Right lung (tissue), 5 donors: ENCODE data around the gene TOMM20. TPM values are rescaled to one million over a fixed set of nuclear protein-coding genes. Genes with fewer than 3 reads are reported as not detected.

Experiments used
- DNase-seq, 2 donors: peaks; one replicate each; pipeline ENCODE4 v3.0.0-alpha.2; 2013
- polyA plus RNA-seq, 5 donors: library from polyadenylated mRNA; unstranded; fragments of 120-200 nt; gene quantifications; one replicate each; pipeline versions ENCODE4 v1.2.1 to v1.2.3, GENCODE V29; 2013; ENCODE audit warnings: inconsistent platforms in 1 of 5, low replicate concordance in 1 of 5; ENCODE audit not compliant: insufficient read length in 5 of 5, insufficient read depth in 1 of 5

Gene TOMM20
- polyA plus RNA-seq, 5 donors = 160 to 195 (median 194) TPM

DNA sequence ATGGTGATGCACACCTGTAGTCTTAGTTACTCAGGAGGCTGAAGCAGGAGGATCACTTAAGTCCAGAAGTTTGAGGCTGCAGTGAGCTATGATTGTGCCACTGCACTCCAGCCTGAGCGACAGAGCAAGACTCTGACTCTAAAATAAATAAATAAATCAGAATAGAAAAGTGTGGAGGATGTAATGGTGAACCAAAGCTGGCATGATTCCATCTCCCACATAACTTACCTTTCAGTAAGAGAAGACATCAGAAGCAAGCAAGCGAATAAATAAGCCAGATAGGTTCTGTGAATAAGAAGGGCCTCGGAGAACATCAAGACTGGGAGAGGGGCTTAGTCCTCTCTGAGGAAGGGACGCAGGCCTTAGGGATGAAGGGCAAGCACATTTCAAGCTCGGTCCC lies 59.5 kb downstream of the TOMM20 start:
- no peak for DNase-seq

DNA sequence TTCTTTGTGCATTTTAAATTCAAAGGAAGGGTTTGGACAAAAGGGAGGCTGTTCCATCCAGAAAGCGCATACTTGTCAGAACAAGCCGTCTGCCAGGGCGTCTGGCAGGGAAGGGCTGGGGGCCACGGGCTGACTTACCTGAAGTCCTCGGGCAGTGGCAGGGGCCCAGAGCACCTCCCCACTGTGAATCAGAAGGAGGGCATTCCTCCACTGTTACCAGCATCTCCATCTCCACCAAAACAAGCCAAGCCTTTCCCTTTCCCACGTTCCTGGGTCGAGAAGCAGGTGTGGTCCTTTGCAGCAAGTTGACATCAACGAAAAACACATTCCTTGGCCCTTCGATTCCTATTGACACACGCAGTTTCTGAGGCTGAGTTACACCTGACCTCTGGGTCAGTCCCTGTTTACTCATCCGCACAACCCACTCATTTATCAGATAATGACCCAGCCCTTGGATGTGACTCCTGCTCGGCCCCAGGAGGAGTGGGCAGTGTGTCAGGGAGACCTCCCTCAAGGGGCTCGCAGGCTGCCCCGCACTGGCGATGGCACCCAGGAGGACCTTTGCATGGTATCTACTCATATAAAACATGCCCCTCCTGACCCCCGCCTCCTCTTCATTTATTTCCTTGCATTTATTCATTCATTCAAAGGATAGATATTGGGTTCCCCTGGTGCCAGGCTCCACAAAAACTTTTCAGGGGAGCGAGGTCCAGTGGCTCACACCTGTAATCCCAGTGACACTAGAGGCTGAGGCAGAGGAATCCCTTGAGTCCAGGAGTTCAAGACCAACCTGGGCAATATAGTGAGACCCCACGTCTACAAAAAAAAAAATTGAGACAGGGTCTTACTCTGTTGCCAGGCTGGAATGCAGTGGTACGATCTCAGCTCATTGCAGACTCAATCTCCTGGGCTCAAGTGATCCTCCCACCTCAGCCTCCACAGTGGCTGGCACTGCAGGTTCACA lies 60.2 kb downstream of the TOMM20 start:
- DNase-seq = no peak

DNA sequence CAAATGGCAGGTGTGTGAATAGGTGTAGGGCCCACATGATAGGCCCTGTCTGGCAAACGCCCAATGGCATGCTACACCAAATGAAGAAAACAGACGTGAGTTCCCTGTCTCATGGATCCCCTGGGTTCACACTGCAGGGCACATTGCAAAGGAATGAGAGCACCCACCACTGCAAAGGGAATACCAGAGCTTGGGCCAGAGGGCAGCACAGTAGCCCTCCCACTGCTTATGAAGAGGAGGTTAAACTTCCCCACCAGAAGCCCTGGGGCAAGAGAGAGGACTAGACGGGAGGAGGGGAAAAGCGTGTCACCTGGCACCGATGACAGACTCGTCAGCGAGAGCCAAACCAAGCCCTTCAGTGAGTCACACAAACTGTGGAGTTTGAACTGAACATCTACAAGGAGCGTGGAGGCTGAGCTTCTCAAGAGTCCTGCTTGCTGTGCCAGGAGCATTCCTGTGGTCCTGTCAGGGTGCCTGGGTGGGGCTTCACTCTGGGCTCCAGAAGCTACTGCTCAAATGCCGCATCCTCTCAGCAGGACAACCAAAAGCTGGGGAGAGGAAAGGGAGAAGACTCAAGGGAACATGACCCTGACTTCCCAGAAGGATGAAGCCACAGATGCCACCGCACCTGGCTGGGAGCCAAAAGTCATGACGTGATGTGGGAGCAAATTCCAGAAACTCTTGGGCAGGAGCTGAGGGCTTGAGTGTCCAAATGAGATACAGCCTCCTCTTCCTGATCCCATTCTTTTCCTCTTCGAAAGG lies 61.1 kb downstream of the TOMM20 start:
- DNase-seq = peak in 1 of 2 donors; percentile 33

DNA sequence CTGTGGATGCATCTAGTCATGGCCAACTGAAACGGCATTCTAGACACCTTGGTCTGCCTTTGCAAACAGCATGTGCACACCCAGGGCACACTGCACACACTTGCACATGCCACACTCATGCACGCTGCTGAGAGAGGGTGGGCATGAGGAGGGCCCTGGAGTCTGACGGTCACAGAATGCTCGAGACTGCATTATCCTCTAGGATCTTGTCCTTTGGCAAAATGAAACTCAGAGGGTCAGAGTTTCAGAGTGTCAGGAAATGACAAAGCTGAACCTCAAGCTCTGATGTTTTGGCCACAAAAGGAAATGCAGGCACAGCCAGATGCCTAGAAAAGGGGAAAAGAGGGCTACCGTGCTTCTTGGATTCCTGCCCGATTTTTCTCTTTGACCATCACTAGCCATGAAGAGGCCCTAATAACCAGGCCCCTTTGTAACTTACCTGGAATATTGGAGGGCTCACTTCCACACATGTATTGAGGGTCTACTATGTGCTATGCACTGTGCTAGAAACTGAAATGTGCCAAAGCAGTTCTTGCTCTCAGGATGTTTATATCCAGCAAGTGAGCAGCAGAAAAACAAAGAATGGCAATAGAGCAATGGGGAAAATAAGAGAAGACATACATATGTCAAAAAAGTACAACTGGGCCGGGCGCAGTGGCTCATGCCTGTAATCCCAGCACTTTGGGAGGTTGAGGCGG lies 65.4 kb downstream of the TOMM20 start:
- no peak for DNase-seq

GRCh38 chr1:235060607-235061470 lies 67.8 kb downstream of the TOMM20 start:
- no peak for DNase-seq

Other genes starting within 250 kb of the TOMM20 start
- 10 to 100 TPM; 64.5 to 81.8 (median 73.8) TPM for gene RBM34, start 32.4 kb upstream of the TOMM20 start, polyA plus RNA-seq
- 10 to 100 TPM; 30.8 to 56.4 (median 53.5) TPM for gene ARID4B, start 199.3 kb upstream of the TOMM20 start, polyA plus RNA-seq
- gene GGPS1, start 199.7 kb upstream of the TOMM20 start, polyA plus RNA-seq = 10 to 100 TPM; 43.7 to 58.9 (median 51.0) TPM
- 10 to 100 TPM; 49.0 to 65.1 (median 55.2) TPM for gene TBCE, start 238.6 kb upstream of the TOMM20 start, polyA plus RNA-seq